Measurements from ENCODE around the gene HSPH1. TPM values are rescaled to one million over a fixed set of nuclear protein-coding genes. Genes with fewer than 3 reads are reported as not detected.
A peak's percentile ranks its signal among the peaks of the same experiment; 100 is the strongest.

The HSPH1 gene
- 100 to 1,000 TPM; 165 to 253 TPM for total RNA-seq

DNA sequence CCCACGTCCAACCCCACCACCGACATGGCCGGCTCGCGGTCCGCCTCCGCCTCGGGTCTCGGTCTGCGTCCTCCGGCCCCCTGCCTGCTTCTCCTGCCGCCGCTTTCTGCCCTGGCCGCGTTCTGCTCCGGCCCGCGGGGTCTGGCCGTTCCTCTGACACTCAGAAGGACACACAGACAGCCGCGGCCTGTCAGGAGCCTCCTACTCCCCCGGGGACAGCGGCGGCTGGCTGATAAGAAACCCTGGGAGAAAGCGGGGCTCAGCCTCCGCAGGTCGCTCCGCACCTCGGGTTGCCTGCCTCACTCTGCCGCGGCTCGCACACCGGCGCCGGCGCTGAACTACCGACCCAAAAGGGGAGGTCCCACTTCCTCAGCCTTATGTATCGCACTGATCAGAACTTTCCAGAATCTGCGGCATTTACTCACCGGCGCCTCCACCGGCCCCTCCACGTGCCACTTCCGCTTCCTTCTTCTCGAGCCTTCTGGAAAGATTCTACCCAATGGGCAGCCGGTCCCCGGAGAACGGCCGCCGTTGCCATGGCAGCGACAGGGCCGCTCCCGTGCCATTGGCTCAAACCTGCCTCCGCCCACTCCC is at the start of gene HSPH1:
HSPH1 (minus strand) TSS at position 348 of the 594 bp plus-strand sequence; CDS start at position 26, 322 bp downstream.
- ATAC-seq (peak; percentile 84), DNase-seq (ENCODE audit: low spot score in 2 of 2) (peak; percentile 97 to 99)
- H3K9me3 Mint-ChIP-seq: no peaks in the 10 kb centered on the region
- H3K36me3 Mint-ChIP-seq: peaks cover 39 to 41% of the 10 kb centered on the region in 2 donors
- peak within 1 kb of the TSS; percentile 98 to 99 for H3K27ac Mint-ChIP-seq

DNA sequence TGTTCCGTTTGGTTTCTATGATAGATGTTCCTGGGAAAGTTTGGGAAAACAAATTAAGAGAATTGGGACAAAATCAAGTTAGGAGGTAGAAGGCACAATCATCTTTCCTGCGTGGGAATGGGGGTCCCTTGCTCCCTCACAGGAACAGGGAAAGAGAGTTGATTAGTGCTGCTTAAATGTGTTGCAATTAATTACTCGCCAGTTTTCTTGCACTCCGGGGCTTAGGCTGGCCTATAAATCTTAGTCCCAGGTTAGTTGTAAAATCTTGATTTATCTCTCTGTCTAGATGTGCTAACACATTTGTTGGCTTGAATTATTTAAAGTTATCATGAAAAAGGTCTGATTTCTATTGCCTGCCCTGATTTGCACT is 48.1 kb upstream of the HSPH1 start:
- DNase-seq (ENCODE audit: low spot score in 2 of 2) (no peak), ATAC-seq (no peak)
- H3K9me3 Mint-ChIP-seq: no peaks in the 10 kb centered on the region
- no peaks in the 10 kb centered on the region for H3K36me3 Mint-ChIP-seq
- H3K27ac Mint-ChIP-seq: no peak overlapping the region

- ATAC-seq (no peak), DNase-seq (ENCODE audit: low spot score in 2 of 2) (no peak)
- Mint-ChIP-seq H3K36me3 (no peaks in the 10 kb centered on the region), H3K27ac (no peak overlapping the region), H3K9me3 (no peaks in the 10 kb centered on the region)
Observed at GRCh38 chr13:31209172-31209840, 47.6 kb upstream of the HSPH1 start.

- no peaks in the 10 kb centered on the region for H3K36me3 Mint-ChIP-seq
- DNase-seq (ENCODE audit: low spot score in 2 of 2) (no peak), ATAC-seq (no peak)
- no peaks in the 10 kb centered on the region for H3K9me3 Mint-ChIP-seq
- H3K27ac Mint-ChIP-seq: no peak overlapping the region
Observed at GRCh38 chr13:31208559-31209122, 46.9 kb upstream of the HSPH1 start.

GRCh38 chr13:31207661-31208552 is 46.2 kb upstream of the HSPH1 start:
- Mint-ChIP-seq H3K27ac (no peak overlapping the region), H3K36me3 (no peaks in the 10 kb centered on the region), H3K9me3 (no peaks in the 10 kb centered on the region)
- no peak for DNase-seq (ENCODE audit: low spot score in 2 of 2)
- ATAC-seq: no peak

GRCh38 chr13:31204592-31204991 is 42.9 kb upstream of the HSPH1 start:
- Mint-ChIP-seq H3K36me3 (no peaks in the 10 kb centered on the region), H3K9me3 (no peaks in the 10 kb centered on the region), H3K27ac (peak overlapping the region; percentile 25 to 53)
- DNase-seq (ENCODE audit: low spot score in 2 of 2): no peak
- ATAC-seq: peak; percentile 21 to 25

DNA sequence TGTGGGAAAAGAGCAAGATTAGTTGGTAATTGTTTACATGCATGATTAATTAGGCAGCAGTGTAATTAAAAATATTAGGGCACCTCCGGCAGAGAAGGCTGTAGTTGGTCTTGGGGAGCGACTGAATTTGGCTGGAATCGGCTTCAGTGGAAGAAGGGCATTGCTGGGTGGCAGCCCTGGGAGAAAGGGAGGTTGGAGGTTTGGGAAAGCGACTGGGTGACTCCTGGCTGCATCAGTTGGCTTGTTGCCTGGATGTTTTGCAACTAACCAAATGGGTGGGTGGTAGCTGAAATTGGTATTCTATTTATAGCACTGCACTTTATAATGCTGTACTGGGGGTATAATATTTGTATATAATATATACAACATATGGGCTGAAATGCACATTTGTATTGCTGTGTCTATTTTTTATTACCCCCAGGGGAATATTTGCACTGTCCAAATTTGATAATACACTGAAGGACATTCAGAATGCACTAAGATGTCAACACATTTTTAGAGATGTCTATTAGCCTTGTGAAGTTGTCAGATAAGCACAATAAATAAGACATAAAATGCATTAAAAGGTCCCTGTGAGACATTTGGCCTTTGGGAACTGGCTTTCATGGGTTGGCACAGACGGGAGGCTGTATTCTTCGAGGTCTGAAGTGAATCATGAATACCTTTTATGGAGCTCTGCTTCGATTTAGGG is 39.8 kb upstream of the HSPH1 start:
- ATAC-seq (no peak), DNase-seq (ENCODE audit: low spot score in 2 of 2) (no peak)
- Mint-ChIP-seq H3K36me3 (no peaks in the 10 kb centered on the region), H3K27ac (peak overlapping the region in 1 of 2 donors; percentile 44), H3K9me3 (no peaks in the 10 kb centered on the region)

DNA sequence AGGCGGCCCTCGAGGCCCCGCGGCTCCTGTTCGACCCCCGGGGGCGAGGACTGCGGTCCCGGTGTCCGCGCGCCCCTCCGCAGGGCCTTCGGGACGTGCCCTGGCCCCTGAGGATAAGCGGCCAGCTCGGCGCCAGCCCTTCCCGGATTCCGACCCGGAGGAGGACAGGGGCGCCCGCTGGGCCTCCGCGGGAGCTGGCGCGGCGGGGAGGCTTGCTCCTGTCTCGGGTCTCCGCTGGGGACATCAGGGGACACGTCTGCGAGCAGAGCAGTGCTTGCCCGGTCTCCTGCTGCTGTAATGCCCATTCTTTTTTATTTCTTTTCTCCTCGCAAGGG is 38.9 kb upstream of the HSPH1 start:
- Mint-ChIP-seq H3K36me3 (no peaks in the 10 kb centered on the region), H3K9me3 (no peaks in the 10 kb centered on the region), H3K27ac (peak overlapping the region; percentile 44 to 81)
- peak; percentile 20 to 35 for ATAC-seq
- DNase-seq (ENCODE audit: low spot score in 2 of 2): peak in 1 of 2 donors; percentile 48

DNA sequence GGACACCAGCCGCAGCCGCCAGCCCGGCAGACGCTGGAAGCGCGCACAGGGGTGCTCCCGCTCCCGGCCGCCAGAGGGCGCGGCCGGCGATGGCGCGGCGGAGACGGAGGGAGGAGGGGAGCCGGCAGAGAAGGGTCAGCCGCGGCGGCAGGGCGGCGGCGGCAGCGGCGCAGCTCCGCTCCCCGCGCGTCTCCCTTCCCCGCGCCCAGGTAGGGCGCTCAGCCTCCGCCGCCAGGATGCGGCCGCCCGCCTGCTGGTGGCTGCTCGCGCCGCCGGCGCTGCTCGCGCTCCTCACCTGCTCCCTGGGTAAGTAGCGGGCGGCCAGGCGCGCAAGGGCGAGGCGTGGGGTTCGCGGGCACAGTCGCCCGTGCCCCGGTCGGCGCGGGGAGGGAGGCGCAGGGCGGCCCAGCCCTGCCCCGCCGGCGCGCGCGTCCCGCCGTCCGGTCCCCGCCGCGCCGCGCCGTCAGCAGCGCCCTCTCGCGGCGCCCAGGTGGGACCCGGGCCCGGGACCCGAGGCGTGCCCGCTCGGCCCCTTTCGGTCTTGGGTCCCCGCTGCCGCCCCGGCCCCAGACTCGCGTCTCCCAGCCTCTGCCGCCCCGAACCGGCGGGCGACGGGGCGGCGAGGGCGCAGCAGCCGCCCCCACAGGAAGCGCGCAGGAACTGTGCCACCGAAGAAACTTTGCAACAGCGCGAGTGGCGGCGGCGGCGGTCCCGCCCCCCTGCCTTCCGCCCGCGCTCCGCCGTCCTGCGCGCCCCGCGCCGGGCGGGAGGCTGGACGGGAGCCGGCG is 38.3 kb upstream of the HSPH1 start, which contains the start of gene B3GLCT:
B3GLCT (plus strand) TSS at position 127 of the 788 bp plus-strand sequence; CDS start at position 237, 110 bp downstream.
- DNase-seq (ENCODE audit: low spot score in 2 of 2): peak; percentile 84 to 86
- peak within 1 kb of the TSS; percentile 81 to 88 for H3K27ac Mint-ChIP-seq
- H3K36me3 Mint-ChIP-seq: no peaks in the 10 kb centered on the region
- H3K9me3 Mint-ChIP-seq: no peaks in the 10 kb centered on the region
- peak; percentile 83 to 85 for ATAC-seq

DNA sequence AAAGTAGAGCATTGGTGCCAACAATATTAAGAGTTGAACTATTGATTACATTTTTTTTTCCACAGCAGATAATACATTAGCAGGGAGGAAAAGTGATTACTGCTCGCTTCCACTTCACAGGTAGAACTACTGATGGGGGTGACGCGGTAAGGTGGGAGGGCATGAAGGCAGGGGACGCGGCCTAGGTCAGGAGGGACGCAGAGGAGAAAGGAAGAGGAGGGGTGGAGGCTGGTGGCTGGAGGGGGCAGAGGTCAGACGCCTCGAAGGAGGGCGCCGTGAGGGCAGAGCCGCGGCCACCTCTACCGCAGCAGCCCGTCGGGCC is 37.8 kb upstream of the HSPH1 start:
- H3K27ac Mint-ChIP-seq: peak overlapping the region; percentile 30 to 88
- H3K9me3 Mint-ChIP-seq: no peaks in the 10 kb centered on the region
- no peaks in the 10 kb centered on the region for H3K36me3 Mint-ChIP-seq
- ATAC-seq (peak in 1 of 2 donors; percentile 31), DNase-seq (ENCODE audit: low spot score in 2 of 2) (no peak)

- H3K27ac Mint-ChIP-seq: no peak overlapping the region
- no peak for DNase-seq (ENCODE audit: low spot score in 2 of 2)
- no peaks in the 10 kb centered on the region for H3K9me3 Mint-ChIP-seq
- no peaks in the 10 kb centered on the region for H3K36me3 Mint-ChIP-seq
- no peak for ATAC-seq
Observed at GRCh38 chr13:31198519-31198918, 36.8 kb upstream of the HSPH1 start.

GRCh38 chr13:31196992-31197391 is 35.3 kb upstream of the HSPH1 start:
- ATAC-seq (no peak), DNase-seq (ENCODE audit: low spot score in 2 of 2) (no peak)
- Mint-ChIP-seq H3K9me3 (no peaks in the 10 kb centered on the region), H3K27ac (no peak overlapping the region), H3K36me3 (no peaks in the 10 kb centered on the region)

- H3K36me3 Mint-ChIP-seq: no peaks in the 10 kb centered on the region
- H3K27ac Mint-ChIP-seq: peak overlapping the region in 1 of 2 donors; percentile 1
- DNase-seq (ENCODE audit: low spot score in 2 of 2): no peak
- peaks cover 0 to 5% of the 10 kb centered on the region in 2 donors for H3K9me3 Mint-ChIP-seq
- ATAC-seq: no peak
Observed at GRCh38 chr13:31195616-31196015, 33.9 kb upstream of the HSPH1 start.

GRCh38 chr13:31192306-31192705 is 30.6 kb upstream of the HSPH1 start:
- Mint-ChIP-seq H3K36me3 (no peaks in the 10 kb centered on the region), H3K27ac (no peak overlapping the region), H3K9me3 (peaks cover 0 to 5% of the 10 kb centered on the region in 2 donors)
- DNase-seq (ENCODE audit: low spot score in 2 of 2) (no peak), ATAC-seq (no peak)

GRCh38 chr13:31191748-31192147 is 30.0 kb upstream of the HSPH1 start:
- peaks cover 0 to 5% of the 10 kb centered on the region in 2 donors for H3K9me3 Mint-ChIP-seq
- DNase-seq (ENCODE audit: low spot score in 2 of 2): no peak
- no peaks in the 10 kb centered on the region for H3K36me3 Mint-ChIP-seq
- peak in 1 of 2 donors; percentile 43 for ATAC-seq
- H3K27ac Mint-ChIP-seq: no peak overlapping the region

Data from activated naive CD4-positive, alpha-beta T cell treated with anti-CD3 and anti-CD28 coated beads, Interleukin-2, amount 50 U/mL, for 72 hours (primary cell).